ENCODE data around the gene FBXO44.

Gene FBXO44

GRCh38 chr1:11691302-11691914 lies 36.7 kb downstream of the FBXO44 start, which contains the start of gene DRAXIN:
Gene DRAXIN, plus strand, starts transcription at chr1:11691710. Its CDS starts 14,549 bp downstream, at chr1:11706259.
- no peak for TF ChIP-seq CTCF (conservative IDR thresholded peaks at IDR 0.05)
- peak within 1 kb of the TSS; percentile 67 for H3K27ac ChIP-seq

- peak overlapping the region; percentile 67; the same call in 1 of the 2 replicates for H3K27ac ChIP-seq
- TF ChIP-seq CTCF (conservative IDR thresholded peaks at IDR 0.05), result no peak
Measured at GRCh38 chr1:11691928-11692711, 37.4 kb downstream of the FBXO44 start.

- no peak for TF ChIP-seq CTCF (conservative IDR thresholded peaks at IDR 0.05)
Measured at GRCh38 chr1:11693024-11693590, 38.4 kb downstream of the FBXO44 start.

GRCh38 chr1:11693917-11694316 lies 39.2 kb downstream of the FBXO44 start:
- no peak for TF ChIP-seq CTCF (conservative IDR thresholded peaks at IDR 0.05)
- H3K27ac ChIP-seq, result no peak overlapping the region

More at GRCh38 chr1:11693024-11693590, 38.4 kb downstream of the FBXO44 start:
- H3K27ac ChIP-seq, result no peak overlapping the region

GRCh38 chr1:11695861-11696260 lies 41.2 kb downstream of the FBXO44 start:
- no peak for TF ChIP-seq CTCF (conservative IDR thresholded peaks at IDR 0.05)
- H3K27ac ChIP-seq, result no peak overlapping the region

- H3K27ac ChIP-seq, result no peak overlapping the region
- TF ChIP-seq CTCF (conservative IDR thresholded peaks at IDR 0.05), result no peak
Measured at GRCh38 chr1:11697188-11697892, 42.7 kb downstream of the FBXO44 start.

- no peak overlapping the region for H3K27ac ChIP-seq
- TF ChIP-seq CTCF (conservative IDR thresholded peaks at IDR 0.05), result no peak
Measured at GRCh38 chr1:11697893-11698210, 43.2 kb downstream of the FBXO44 start.
